ENCODE data around the gene LRCH1. TPM values are rescaled to one million over a fixed set of nuclear protein-coding genes. Genes with fewer than 3 reads are reported as not detected.
A peak's percentile ranks its signal among the peaks of the same experiment; 100 is the strongest.

The LRCH1 gene
- total RNA-seq, 1 experiment from 2014 or later, result 16.5 TPM

DNA sequence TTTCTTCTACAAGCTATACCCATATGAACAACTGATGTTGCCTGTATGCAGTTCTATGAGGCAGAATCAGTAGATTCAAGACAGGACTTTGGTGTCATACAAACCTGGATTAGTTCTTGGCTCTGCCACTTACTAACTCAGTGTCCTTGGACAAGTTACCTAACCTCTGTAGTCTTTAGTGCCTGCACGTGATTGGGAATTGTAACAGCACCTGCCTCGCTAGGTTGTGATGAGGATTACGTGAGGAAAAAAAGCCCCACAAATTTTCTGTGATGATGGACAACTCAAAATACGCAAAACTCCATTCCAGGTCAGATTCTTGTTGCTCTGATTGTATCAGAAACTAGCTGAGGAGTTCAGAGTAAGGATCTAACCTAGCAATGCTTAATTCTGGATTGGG, 89.3 kb downstream of the LRCH1 start:
- no TSS peak for BruUV-seq (replicated peaks)
- TF ChIP-seq, protein P1, sequence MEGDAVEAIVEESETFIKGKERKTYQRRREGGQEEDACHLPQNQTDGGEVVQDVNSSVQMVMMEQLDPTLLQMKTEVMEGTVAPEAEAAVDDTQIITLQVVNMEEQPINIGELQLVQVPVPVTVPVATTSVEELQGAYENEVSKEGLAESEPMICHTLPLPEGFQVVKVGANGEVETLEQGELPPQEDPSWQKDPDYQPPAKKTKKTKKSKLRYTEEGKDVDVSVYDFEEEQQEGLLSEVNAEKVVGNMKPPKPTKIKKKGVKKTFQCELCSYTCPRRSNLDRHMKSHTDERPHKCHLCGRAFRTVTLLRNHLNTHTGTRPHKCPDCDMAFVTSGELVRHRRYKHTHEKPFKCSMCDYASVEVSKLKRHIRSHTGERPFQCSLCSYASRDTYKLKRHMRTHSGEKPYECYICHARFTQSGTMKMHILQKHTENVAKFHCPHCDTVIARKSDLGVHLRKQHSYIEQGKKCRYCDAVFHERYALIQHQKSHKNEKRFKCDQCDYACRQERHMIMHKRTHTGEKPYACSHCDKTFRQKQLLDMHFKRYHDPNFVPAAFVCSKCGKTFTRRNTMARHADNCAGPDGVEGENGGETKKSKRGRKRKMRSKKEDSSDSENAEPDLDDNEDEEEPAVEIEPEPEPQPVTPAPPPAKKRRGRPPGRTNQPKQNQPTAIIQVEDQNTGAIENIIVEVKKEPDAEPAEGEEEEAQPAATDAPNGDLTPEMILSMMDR (IDR thresholded peaks at IDR 0.05; ENCODE audit: unreplicated experiment), result no peak
- ChIA-PET POLR2A (interaction anchor here (1.3 kb wide), 1 partner anchor 12 kb away, joined by 3 read pairs; no protein-coding TSS in a partner anchor), CTCF (interaction anchor here (0.9 to 1.1 kb wide), 4 partner anchors 11 to 148 kb away, joined by 3 to 5 read pairs (median 4); no protein-coding TSS in a partner anchor)
- H3K36me3 Mint-ChIP-seq (ENCODE audit: insufficient read depth, unreplicated experiment), result peaks cover 4% of the 10 kb centered on the region
- intact Hi-C loops (cut with micrococcal nuclease), result no loop called here
- no peak for DNase-seq (ENCODE audit: unreplicated experiment)
- H3K27me3 Mint-ChIP-seq (ENCODE audit: insufficient read depth, unreplicated experiment), result no peaks in the 10 kb centered on the region
- peaks cover 27% of the 10 kb centered on the region for H3K4me1 Mint-ChIP-seq (ENCODE audit: insufficient read depth, unreplicated experiment)
- no peak overlapping the region for H3K4me3 Mint-ChIP-seq (ENCODE audit: unreplicated experiment)
- peaks cover 5% of the 10 kb centered on the region for H3K9me3 Mint-ChIP-seq (ENCODE audit: unreplicated experiment)
- H3K27ac Mint-ChIP-seq (ENCODE audit: low read depth, unreplicated experiment), result no peak overlapping the region

DNA sequence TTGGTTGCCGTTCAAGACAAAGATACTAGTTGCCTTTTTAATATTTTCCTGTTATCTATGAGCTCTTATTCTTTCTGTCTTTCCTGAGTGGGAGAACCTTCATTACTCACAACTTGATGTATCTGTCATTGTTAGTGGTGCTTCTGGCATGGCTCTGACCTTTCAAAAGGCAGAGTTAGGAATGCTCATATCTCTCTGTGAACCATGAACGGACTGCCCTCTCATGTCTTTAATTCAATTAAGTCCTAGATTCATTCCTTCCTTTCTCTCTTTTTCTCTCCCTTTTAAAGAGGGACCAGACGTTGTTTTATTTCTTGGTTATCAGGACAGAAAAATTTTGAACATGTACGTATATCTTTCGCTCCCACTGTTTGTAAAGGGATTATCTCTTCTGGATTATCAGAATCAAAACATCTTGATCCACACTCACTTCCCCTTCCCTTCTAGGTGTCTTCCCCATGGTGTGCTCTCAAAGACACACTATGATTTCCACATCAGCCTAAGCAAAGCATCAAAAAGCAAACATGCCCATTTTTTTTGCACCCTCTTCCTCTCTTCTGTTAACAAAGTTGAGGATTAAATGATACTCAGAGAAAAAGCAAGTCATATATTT, 90.3 kb downstream of the LRCH1 start:
- POLR2A ChIA-PET, result interaction anchor here (0.6 to 3.2 kb wide), 2 partner anchors 11 to 13 kb away, joined by 3 to 13 read pairs; no protein-coding TSS in a partner anchor
- DNase-seq (ENCODE audit: unreplicated experiment), result no peak
- Mint-ChIP-seq H3K36me3 (ENCODE audit: insufficient read depth, unreplicated experiment) (peaks cover 4% of the 10 kb centered on the region), H3K4me3 (ENCODE audit: unreplicated experiment) (no peak overlapping the region), H3K27me3 (ENCODE audit: insufficient read depth, unreplicated experiment) (no peaks in the 10 kb centered on the region), H3K27ac (ENCODE audit: low read depth, unreplicated experiment) (peak overlapping the region; percentile 9), H3K9me3 (ENCODE audit: unreplicated experiment) (peaks cover 5% of the 10 kb centered on the region), H3K4me1 (ENCODE audit: insufficient read depth, unreplicated experiment) (peaks cover 31% of the 10 kb centered on the region)
- intact Hi-C loops (cut with micrococcal nuclease), result no loop called here
- CTCF ChIA-PET, result interaction anchor here (1.1 kb wide), 2 partner anchors 18 to 92 kb away, joined by 3 to 4 read pairs; no protein-coding TSS in a partner anchor
- BruUV-seq (replicated peaks), result no TSS peak
- TF ChIP-seq, protein P1 (IDR thresholded peaks at IDR 0.05; ENCODE audit: unreplicated experiment), result no peak

DNA sequence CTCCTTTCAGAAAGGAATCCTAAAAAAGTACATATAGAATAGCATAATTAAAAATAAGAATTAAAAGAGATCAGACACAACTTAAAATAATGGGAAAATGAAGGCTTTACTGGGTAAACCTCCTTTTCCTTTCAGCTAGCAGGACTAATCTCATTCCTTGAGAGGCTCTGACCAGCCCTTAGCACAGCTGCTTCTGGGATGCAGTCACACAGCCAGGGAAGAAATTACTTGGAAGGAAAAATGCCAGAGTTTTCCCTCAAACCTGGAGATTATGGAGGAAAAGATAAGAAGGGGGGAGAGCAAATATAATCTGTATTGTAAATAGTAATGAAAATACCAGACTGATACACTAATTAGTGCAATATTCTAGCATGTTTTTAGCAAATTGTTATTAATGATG, 91.8 kb downstream of the LRCH1 start:
- ChIA-PET CTCF (interaction anchor here (1.0 kb wide), 1 partner anchor 119 kb away, joined by 3 read pairs; no protein-coding TSS in a partner anchor), POLR2A (interaction anchor here (0.5 to 3.2 kb wide), 3 partner anchors 10 to 73 kb away, joined by 3 to 13 read pairs (median 3); no protein-coding TSS in a partner anchor)
- H3K36me3 Mint-ChIP-seq (ENCODE audit: insufficient read depth, unreplicated experiment), result peaks cover 4% of the 10 kb centered on the region
- BruUV-seq (replicated peaks), result no TSS peak
- TF ChIP-seq, protein P1 (IDR thresholded peaks at IDR 0.05; ENCODE audit: unreplicated experiment), result no peak
- peaks cover 41% of the 10 kb centered on the region for H3K4me1 Mint-ChIP-seq (ENCODE audit: insufficient read depth, unreplicated experiment)
- H3K9me3 Mint-ChIP-seq (ENCODE audit: unreplicated experiment), result peaks cover 5% of the 10 kb centered on the region
- DNase-seq (ENCODE audit: unreplicated experiment), result no peak
- no peak overlapping the region for H3K4me3 Mint-ChIP-seq (ENCODE audit: unreplicated experiment)
- intact Hi-C loops (cut with micrococcal nuclease), result no loop called here
- no peak overlapping the region for H3K27ac Mint-ChIP-seq (ENCODE audit: low read depth, unreplicated experiment)
- no peaks in the 10 kb centered on the region for H3K27me3 Mint-ChIP-seq (ENCODE audit: insufficient read depth, unreplicated experiment)

- H3K27me3 Mint-ChIP-seq (ENCODE audit: insufficient read depth, unreplicated experiment), result no peaks in the 10 kb centered on the region
- BruUV-seq (replicated peaks), result no TSS peak
- no peaks in the 10 kb centered on the region for H3K9me3 Mint-ChIP-seq (ENCODE audit: unreplicated experiment)
- TF ChIP-seq, protein P1 (IDR thresholded peaks at IDR 0.05; ENCODE audit: unreplicated experiment), result no peak
- POLR2A ChIA-PET, result interaction anchor here (0.7 to 1.7 kb wide), 7 partner anchors 23 to 1118 kb away, joined by 3 to 5 read pairs (median 3); no protein-coding TSS in a partner anchor
- no peak overlapping the region for H3K27ac Mint-ChIP-seq (ENCODE audit: low read depth, unreplicated experiment)
- CTCF ChIA-PET, result interaction anchor here (2.3 kb wide), 1 partner anchor 10 kb away, joined by 5 read pairs; no protein-coding TSS in a partner anchor
- intact Hi-C loops (cut with micrococcal nuclease), result no loop called here
- no peak for DNase-seq (ENCODE audit: unreplicated experiment)
- H3K4me1 Mint-ChIP-seq (ENCODE audit: insufficient read depth, unreplicated experiment), result peaks cover 24% of the 10 kb centered on the region
- no peak overlapping the region for H3K4me3 Mint-ChIP-seq (ENCODE audit: unreplicated experiment)
- peaks cover 7% of the 10 kb centered on the region for H3K36me3 Mint-ChIP-seq (ENCODE audit: insufficient read depth, unreplicated experiment)
These were observed 94.6 kb downstream of the LRCH1 start for GRCh38 chr13:46647512-46648065.
